ENCODE measurements around the gene ZCCHC14.
A peak's percentile ranks its signal among the peaks of the same experiment; 100 is the strongest.

GRCh38 chr16:87410968-87411367 lies 81.9 kb downstream of the ZCCHC14 start:
- TF ChIP-seq RAD21 (IDR thresholded peaks at IDR 0.05; ENCODE audit: low read depth) (no peak), CTCF (IDR thresholded peaks at IDR 0.05 in 2 of 3, conservative IDR thresholded peaks at IDR 0.05 in 1 of 3; ENCODE audit: borderline replicate concordance in 1 of 3, insufficient read depth in 1 of 3, low read depth in 2 of 3, low read length in 2 of 3) (peak in 2 of 3 experiments; percentile 17 to 34; a peak in 1 of 6 replicates), SIN3A (IDR thresholded peaks at IDR 0.05; ENCODE audit: low read depth) (no peak), POLR2AphosphoS5 (IDR thresholded peaks at IDR 0.05; ENCODE audit: low read depth, low read length) (no peak), POLR2A (IDR thresholded peaks at IDR 0.05; ENCODE audit: borderline replicate concordance, extremely low read depth, insufficient read depth, insufficient read length) (no peak), EZH2 (IDR thresholded peaks at IDR 0.05) (no peak), ZFX (IDR thresholded peaks at IDR 0.05) (no peak), ATF3 (IDR thresholded peaks at IDR 0.05) (no peak), EZH2phosphoT487 (IDR thresholded peaks at IDR 0.05; ENCODE audit: borderline replicate concordance) (no peak), TCF7L2 (IDR thresholded peaks at IDR 0.05; ENCODE audit: borderline replicate concordance, extremely low read depth, insufficient read depth, insufficient read length) (no peak), MAX (IDR thresholded peaks at IDR 0.05) (no peak)

All from HCT116 (cell line).